Endodermal cell (in vitro differentiated cells): ENCODE results near the gene ABCC10. TPM values are rescaled to one million over a fixed set of nuclear protein-coding genes. Genes with fewer than 3 reads are reported as not detected.
A peak's percentile ranks its signal among the peaks of the same experiment; 100 is the strongest.

Experiments
- DNase-seq: peaks from one replicate; pipeline ENCODE4 v3.0.0-alpha.2; 2017
- H3K27ac ChIP-seq: 2 replicates; pipeline ENCODE4 v1.5.1; 2013; ENCODE audit warnings: mild to moderate bottlenecking, low read depth, low read length, moderate library complexity
- H3K27me3 ChIP-seq: 2 replicates; pipeline ENCODE4 v1.6.1; 2013; ENCODE audit warnings: mild to moderate bottlenecking, low read length, moderate library complexity; ENCODE audit not compliant: insufficient read depth, control insufficient read depth, poor library complexity, severe bottlenecking
- H3K36me3 ChIP-seq: 2 replicates; pipeline ENCODE4 v1.7.0; 2013; ENCODE audit warnings: mild to moderate bottlenecking, low read length, moderate library complexity; ENCODE audit not compliant: control insufficient read depth, insufficient read depth
- H3K4me1 ChIP-seq: one replicate; pipeline ENCODE4 v1.7.0; 2013; ENCODE audit warnings: low read length; ENCODE audit not compliant: control insufficient read depth, insufficient read depth
- H3K4me3 ChIP-seq: 2 replicates; pipeline ENCODE4 v1.5.1; 2013; ENCODE audit warnings: mild to moderate bottlenecking, low read length, moderate library complexity
- H3K9ac ChIP-seq: 2 replicates; pipeline ENCODE4 v1.6.1; 2013; ENCODE audit warnings: mild to moderate bottlenecking, low read length, moderate library complexity; ENCODE audit not compliant: poor library complexity, severe bottlenecking; ENCODE audit errors: extremely low read depth
- H3K9me3 ChIP-seq: 2 replicates; pipeline ENCODE4 v1.6.1; 2013; ENCODE audit warnings: mild to moderate bottlenecking, low read length, moderate library complexity; ENCODE audit not compliant: control insufficient read depth
- H3K27ac Mint-ChIP-seq: 2 replicates; pipeline ENCODE4 v1.8.0; 2020; ENCODE audit warnings: mixed read lengths
- H3K27me3 Mint-ChIP-seq: 2 replicates; pipeline ENCODE4 v1.8.0; 2021; ENCODE audit warnings: mild to moderate bottlenecking, mixed read lengths; ENCODE audit not compliant: insufficient read depth
- H3K36me3 Mint-ChIP-seq: 2 replicates; pipeline ENCODE4 v1.8.0; 2020; ENCODE audit warnings: low read depth, mixed read lengths
- H3K4me1 Mint-ChIP-seq: 2 replicates; pipeline ENCODE4 v1.8.0; 2020; ENCODE audit warnings: mixed read lengths
- H3K4me3 Mint-ChIP-seq: 2 replicates; pipeline ENCODE4 v1.8.0; 2020; ENCODE audit warnings: mild to moderate bottlenecking, moderate library complexity, mixed read lengths
- H3K9me3 Mint-ChIP-seq: 2 replicates; pipeline ENCODE4 v1.8.0; 2020; ENCODE audit warnings: mild to moderate bottlenecking, mixed read lengths
- CTCF ChIP-seq: fragments of 200-600 bp; sonication (generic); conservative IDR thresholded peaks from 2 replicates; pipeline ENCODE4 v1.5.0; 2021; ENCODE audit warnings: antibody characterized with exemption, mild to moderate bottlenecking
- WGBS, 2 experiments: methylation state at CpG; one replicate each; pipeline versions ENCODE4 v1.1.5 to v1.1.7; 2013; ENCODE audit warnings: missing lambda C conversion rate in 2 of 2, mixed read lengths in 1 of 2; ENCODE audit not compliant: insufficient coverage in 1 of 2, insufficient read length in 1 of 2; 5-methylcytosine and 5-hydroxymethylcytosine counted together
- total RNA-seq, 2 donors: library from RNA; stranded (reverse); fragmentation: NEBNext Ultra II Directional in 1 of 2; extraction: Animal tissue kit (Norgen Biotek cat#: 25700) in 1 of 2; gene quantifications; 2 replicates in 1 of 2; 3 replicates in 1 of 2; pipeline ENCODE4 v1.2.1, GENCODE V29; 2021

The ABCC10 gene
- total RNA-seq, 2 donors from 2014 or later: 34.1 to 44.8 TPM

- Mint-ChIP-seq H3K36me3 (peaks cover 10% of the 10 kb centered on the region), H3K9me3 (no peaks in the 10 kb centered on the region), H3K4me3 (peak overlapping the region; percentile 54), H3K27ac (no peak overlapping the region), H3K27me3 (peaks cover 36% of the 10 kb centered on the region), H3K4me1 (peaks cover 6% of the 10 kb centered on the region)
- H3K4me3 ChIP-seq: peak overlapping the region; percentile 76
- DNase-seq: peak; percentile 96
- peaks cover 5% of the 10 kb centered on the region for H3K36me3 ChIP-seq
- peak; percentile 96 for TF ChIP-seq CTCF
- H3K9me3 ChIP-seq: no peaks in the 10 kb centered on the region
- WGBS, 2 experiments: 9 to 20% methylated on average over 12 to 17 of the region's 17 CpGs
- H3K27ac ChIP-seq: no peak overlapping the region
- H3K27me3 ChIP-seq: peaks cover 32% of the 10 kb centered on the region
- H3K9ac ChIP-seq: no peak overlapping the region
- no peaks in the 10 kb centered on the region for H3K4me1 ChIP-seq
These were observed 27.0 kb downstream of the ABCC10 start for GRCh38 chr6:43454290-43454695.

GRCh38 chr6:43454696-43455530 lies 27.6 kb downstream of the ABCC10 start:
- H3K4me3 ChIP-seq: peak overlapping the region; percentile 76
- no peak overlapping the region for H3K27ac Mint-ChIP-seq
- H3K27me3 ChIP-seq: peaks cover 38% of the 10 kb centered on the region
- H3K9ac ChIP-seq: no peak overlapping the region
- peaks cover 10% of the 10 kb centered on the region for H3K36me3 Mint-ChIP-seq
- no peaks in the 10 kb centered on the region for H3K9me3 ChIP-seq
- DNase-seq: no peak
- TF ChIP-seq CTCF: peak; percentile 19
- H3K27ac ChIP-seq: no peak overlapping the region
- no peaks in the 10 kb centered on the region for H3K9me3 Mint-ChIP-seq
- peaks cover 38% of the 10 kb centered on the region for H3K27me3 Mint-ChIP-seq
- 0 to 1% methylated on average over 40 to 92 of the region's 97 CpGs for WGBS, 2 experiments
- H3K4me3 Mint-ChIP-seq: peak overlapping the region; percentile 54
- H3K36me3 ChIP-seq: no peaks in the 10 kb centered on the region
- H3K4me1 Mint-ChIP-seq: peaks cover 6% of the 10 kb centered on the region
- no peaks in the 10 kb centered on the region for H3K4me1 ChIP-seq

GRCh38 chr6:43455531-43456428 lies 28.4 kb downstream of the ABCC10 start, which contains the start of gene DLK2:
DLK2 (minus strand) TSS chr6:43455548; CDS start chr6:43454825, 723 bp downstream.
- no peak within 1 kb of the TSS for H3K9ac ChIP-seq
- no peak within 1 kb of the TSS for H3K27ac Mint-ChIP-seq
- peak within 1 kb of the TSS; percentile 54 for H3K4me3 Mint-ChIP-seq

More at GRCh38 chr6:43455531-43456428, 28.4 kb downstream of the ABCC10 start, which contains the start of gene DLK2:
- no peaks in the 10 kb centered on the region for H3K36me3 ChIP-seq
- H3K27me3 ChIP-seq: peaks cover 40% of the 10 kb centered on the region
- 3 to 10% methylated on average over 12 to 52 of the region's 55 CpGs for WGBS, 2 experiments
- H3K9me3 Mint-ChIP-seq: no peaks in the 10 kb centered on the region
- peaks cover 6% of the 10 kb centered on the region for H3K4me1 Mint-ChIP-seq
- H3K4me3 ChIP-seq: peak within 1 kb of the TSS; percentile 76
- H3K4me1 ChIP-seq: no peaks in the 10 kb centered on the region
- H3K27ac ChIP-seq: no peak within 1 kb of the TSS
- DNase-seq: peak; percentile 66
- H3K36me3 Mint-ChIP-seq: peaks cover 7% of the 10 kb centered on the region
- no peaks in the 10 kb centered on the region for H3K9me3 ChIP-seq
- peaks cover 40% of the 10 kb centered on the region for H3K27me3 Mint-ChIP-seq
- TF ChIP-seq CTCF: peak; percentile 33
